Esophagus squamous epithelium (tissue), 4 donors: Measurements from ENCODE around the gene ATP8A2.

Experiments
- CTCF ChIP-seq, 6 experiments: fragments of 450-650 bp in 4 of 6; fragments of 200-600 bp in 2 of 6; sonication (generic) in 2 of 6; IDR thresholded peaks; one replicate each; pipeline ENCODE4 v1.5.1; 2016 to 2019; ENCODE audit warnings: antibody characterized with exemption in 6 of 6, mild to moderate bottlenecking in 4 of 6, moderate library complexity in 4 of 6
- POLR2A ChIP-seq, 4 donors: fragments of 450-650 bp; IDR thresholded peaks; one replicate each; pipeline ENCODE4 v1.6.1; 2017; ENCODE audit warnings: antibody characterized with exemption in 4 of 4, mild to moderate bottlenecking in 4 of 4, moderate library complexity in 3 of 4

GRCh38 chr13:25365720-25366235, 6.0 kb upstream of the ATP8A2 start:
- TF ChIP-seq CTCF (IDR thresholded peaks at IDR 0.05) (no peak), POLR2A (IDR thresholded peaks at IDR 0.05) (no peak)
